ENCODE measurements around the gene ERBB4. TPM values are rescaled to one million over a fixed set of nuclear protein-coding genes. Genes with fewer than 3 reads are reported as not detected.

Gene ERBB4
- total RNA-seq, 1 experiment from 2014 or later, result not detected

- intact Hi-C loops (cut with micrococcal nuclease), result no loop called here
- peak; percentile 6 for DNase-seq (ENCODE audit: unreplicated experiment)
- POLR2A ChIA-PET, result no interaction called here
- Mint-ChIP-seq H3K4me1 (ENCODE audit: insufficient read depth, unreplicated experiment) (no peaks in the 10 kb centered on the region), H3K27me3 (ENCODE audit: insufficient read depth, unreplicated experiment) (peaks cover 7% of the 10 kb centered on the region), H3K36me3 (ENCODE audit: insufficient read depth, unreplicated experiment) (no peaks in the 10 kb centered on the region), H3K9me3 (ENCODE audit: unreplicated experiment) (no peaks in the 10 kb centered on the region), H3K27ac (ENCODE audit: low read depth, unreplicated experiment) (no peak overlapping the region), H3K4me3 (ENCODE audit: unreplicated experiment) (no peak overlapping the region)
- CTCF ChIA-PET, result interaction anchor here (0.6 to 0.7 kb wide), 3 partner anchors 13 to 1913 kb away, joined by 3 to 6 read pairs (median 4); no protein-coding TSS in a partner anchor
- no peak for TF ChIP-seq CTCF (IDR thresholded peaks at IDR 0.05; ENCODE audit: unreplicated experiment)
- BruUV-seq (replicated peaks), result no TSS peak
These were observed 659.3 kb downstream of the ERBB4 start for GRCh38 chr2:211879323-211879722.

- intact Hi-C loops (cut with micrococcal nuclease), result no loop called here
These were observed 661.5 kb downstream of the ERBB4 start for GRCh38 chr2:211877061-211877460.

GRCh38 chr2:211875488-211875887, 663.1 kb downstream of the ERBB4 start:
- Mint-ChIP-seq H3K4me3 (ENCODE audit: unreplicated experiment) (no peak overlapping the region), H3K27ac (ENCODE audit: low read depth, unreplicated experiment) (no peak overlapping the region), H3K36me3 (ENCODE audit: insufficient read depth, unreplicated experiment) (no peaks in the 10 kb centered on the region), H3K27me3 (ENCODE audit: insufficient read depth, unreplicated experiment) (peaks cover 27% of the 10 kb centered on the region), H3K4me1 (ENCODE audit: insufficient read depth, unreplicated experiment) (no peaks in the 10 kb centered on the region), H3K9me3 (ENCODE audit: unreplicated experiment) (no peaks in the 10 kb centered on the region)
- TF ChIP-seq CTCF (IDR thresholded peaks at IDR 0.05; ENCODE audit: unreplicated experiment), result no peak
- POLR2A ChIA-PET, result no interaction called here
- intact Hi-C loops (cut with micrococcal nuclease), result no loop called here
- no TSS peak for BruUV-seq (replicated peaks)
- CTCF ChIA-PET, result no interaction called here
- DNase-seq (ENCODE audit: unreplicated experiment), result no peak

More at GRCh38 chr2:211877061-211877460, 661.5 kb downstream of the ERBB4 start:
- no peaks in the 10 kb centered on the region for H3K4me1 Mint-ChIP-seq (ENCODE audit: insufficient read depth, unreplicated experiment)
- no peak overlapping the region for H3K4me3 Mint-ChIP-seq (ENCODE audit: unreplicated experiment)
- DNase-seq (ENCODE audit: unreplicated experiment), result no peak
- POLR2A ChIA-PET, result no interaction called here
- CTCF ChIA-PET, result no interaction called here
- TF ChIP-seq CTCF (IDR thresholded peaks at IDR 0.05; ENCODE audit: unreplicated experiment), result no peak
- no peak overlapping the region for H3K27ac Mint-ChIP-seq (ENCODE audit: low read depth, unreplicated experiment)
- no peaks in the 10 kb centered on the region for H3K36me3 Mint-ChIP-seq (ENCODE audit: insufficient read depth, unreplicated experiment)
- no TSS peak for BruUV-seq (replicated peaks)
- H3K9me3 Mint-ChIP-seq (ENCODE audit: unreplicated experiment), result no peaks in the 10 kb centered on the region
- H3K27me3 Mint-ChIP-seq (ENCODE audit: insufficient read depth, unreplicated experiment), result peaks cover 15% of the 10 kb centered on the region

- H3K27me3 Mint-ChIP-seq (ENCODE audit: insufficient read depth, unreplicated experiment), result peaks cover 17% of the 10 kb centered on the region
- no peaks in the 10 kb centered on the region for H3K4me1 Mint-ChIP-seq (ENCODE audit: insufficient read depth, unreplicated experiment)
- ChIA-PET CTCF (no interaction called here), POLR2A (no interaction called here)
- intact Hi-C loops (cut with micrococcal nuclease), result no loop called here
- BruUV-seq (replicated peaks), result no TSS peak
- H3K36me3 Mint-ChIP-seq (ENCODE audit: insufficient read depth, unreplicated experiment), result no peaks in the 10 kb centered on the region
- no peak for TF ChIP-seq CTCF (IDR thresholded peaks at IDR 0.05; ENCODE audit: unreplicated experiment)
- DNase-seq (ENCODE audit: unreplicated experiment), result no peak
- H3K4me3 Mint-ChIP-seq (ENCODE audit: unreplicated experiment), result no peak overlapping the region
- no peaks in the 10 kb centered on the region for H3K9me3 Mint-ChIP-seq (ENCODE audit: unreplicated experiment)
- H3K27ac Mint-ChIP-seq (ENCODE audit: low read depth, unreplicated experiment), result no peak overlapping the region
These were observed 669.5 kb downstream of the ERBB4 start for GRCh38 chr2:211868996-211869533.
